H1 (cell line): ENCODE measurements around the gene MACROD2.

Experiments used
- BACH1 ChIP-seq: IDR thresholded peaks from 2 replicates; pipeline ENCODE4 v1.6.1; 2012; ENCODE audit warnings: low read length, improper control_type of control experiment
- CREB1 ChIP-seq: IDR thresholded peaks from 2 replicates; pipeline ENCODE4 v1.6.1; 2012; ENCODE audit warnings: inconsistent platforms
- EZH2 ChIP-seq: fragments of 200-600 bp; sonication (generic); IDR thresholded peaks from 2 replicates; pipeline ENCODE4 v1.7.1; 2012; ENCODE audit warnings: low read depth, mild to moderate bottlenecking, moderate library complexity, low read length, inconsistent platforms; ENCODE audit not compliant: severe bottlenecking
- FOSL1 ChIP-seq: IDR thresholded peaks from 2 replicates; pipeline ENCODE4 v1.6.1; 2011; ENCODE audit warnings: mild to moderate bottlenecking, low read depth, low read length, moderate library complexity; ENCODE audit not compliant: insufficient read depth
- GABPA ChIP-seq: IDR thresholded peaks from 2 replicates; pipeline ENCODE4 v1.6.1; 2011; ENCODE audit warnings: mild to moderate bottlenecking, low read length, moderate library complexity, borderline replicate concordance; ENCODE audit not compliant: insufficient read depth
- JUND ChIP-seq: IDR thresholded peaks from 2 replicates; pipeline ENCODE4 v1.6.1; 2011; ENCODE audit warnings: mild to moderate bottlenecking, improper control_type of control experiment, low read length
- KDM5A ChIP-seq: fragments of 200-600 bp; IDR thresholded peaks from 2 replicates; pipeline ENCODE4 v1.7.1; 2012; ENCODE audit warnings: mild to moderate bottlenecking, low read length, inconsistent platforms, mixed read lengths
- POLR2A ChIP-seq, 2 experiments: IDR thresholded peaks; 1 replicate in 1 of 2; 2 replicates in 1 of 2; pipeline ENCODE4 v1.6.1; 2011; ENCODE audit warnings: low read depth in 2 of 2, low read length in 2 of 2, mild to moderate bottlenecking in 2 of 2; ENCODE audit errors: control extremely low read depth in 1 of 2
- SIX5 ChIP-seq: IDR thresholded peaks from 2 replicates; pipeline ENCODE4 v1.6.1; 2011; ENCODE audit warnings: mild to moderate bottlenecking, low read depth, low read length
- SUZ12 ChIP-seq: fragments of 200-600 bp; sonication (generic); IDR thresholded peaks from 2 replicates; pipeline ENCODE4 v1.6.1; 2012; ENCODE audit warnings: mild to moderate bottlenecking, inconsistent platforms, low read length, moderate library complexity, mixed read lengths
- TAF1 ChIP-seq: IDR thresholded peaks from 2 replicates; pipeline ENCODE4 v1.6.1; 2011; ENCODE audit warnings: mild to moderate bottlenecking, low read depth, low read length
- YY1 ChIP-seq: IDR thresholded peaks from 2 replicates; pipeline ENCODE4 v1.6.1; 2011; ENCODE audit warnings: low read depth, mild to moderate bottlenecking, low read length
- TF ChIP-seq, protein P1 (sequence below), 3 experiments: IDR thresholded peaks; 1 replicate in 2 of 3; 2 replicates in 1 of 3; pipeline versions ENCODE4 v1.5.1 to v1.6.1; 2011; ENCODE audit warnings: low read length in 3 of 3, mild to moderate bottlenecking in 3 of 3, inconsistent platforms in 2 of 3, low read depth in 1 of 3, moderate library complexity in 1 of 3; ENCODE audit not compliant: insufficient read depth in 1 of 3; ENCODE audit errors: control extremely low read depth in 1 of 3

DNA sequence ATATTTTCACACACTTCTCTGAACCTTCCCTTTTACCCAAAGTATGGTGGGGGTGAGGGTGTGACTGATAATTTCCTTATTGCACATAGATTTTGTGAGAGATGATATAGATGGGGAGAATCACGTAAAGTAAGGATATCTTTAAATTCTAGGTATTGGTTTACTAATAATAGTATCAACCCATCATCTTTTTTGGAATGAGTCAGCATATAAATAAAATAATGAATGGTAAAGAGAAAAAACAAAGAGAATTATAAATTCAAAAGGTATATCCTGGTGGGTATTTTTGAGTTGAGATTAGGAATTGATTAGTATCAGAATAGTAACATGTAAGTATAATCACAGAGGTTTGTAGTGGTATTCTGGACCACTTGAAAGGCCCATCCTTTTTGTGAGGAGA, 56.1 kb downstream of the MACROD2 start:
- TF ChIP-seq, protein P1, sequence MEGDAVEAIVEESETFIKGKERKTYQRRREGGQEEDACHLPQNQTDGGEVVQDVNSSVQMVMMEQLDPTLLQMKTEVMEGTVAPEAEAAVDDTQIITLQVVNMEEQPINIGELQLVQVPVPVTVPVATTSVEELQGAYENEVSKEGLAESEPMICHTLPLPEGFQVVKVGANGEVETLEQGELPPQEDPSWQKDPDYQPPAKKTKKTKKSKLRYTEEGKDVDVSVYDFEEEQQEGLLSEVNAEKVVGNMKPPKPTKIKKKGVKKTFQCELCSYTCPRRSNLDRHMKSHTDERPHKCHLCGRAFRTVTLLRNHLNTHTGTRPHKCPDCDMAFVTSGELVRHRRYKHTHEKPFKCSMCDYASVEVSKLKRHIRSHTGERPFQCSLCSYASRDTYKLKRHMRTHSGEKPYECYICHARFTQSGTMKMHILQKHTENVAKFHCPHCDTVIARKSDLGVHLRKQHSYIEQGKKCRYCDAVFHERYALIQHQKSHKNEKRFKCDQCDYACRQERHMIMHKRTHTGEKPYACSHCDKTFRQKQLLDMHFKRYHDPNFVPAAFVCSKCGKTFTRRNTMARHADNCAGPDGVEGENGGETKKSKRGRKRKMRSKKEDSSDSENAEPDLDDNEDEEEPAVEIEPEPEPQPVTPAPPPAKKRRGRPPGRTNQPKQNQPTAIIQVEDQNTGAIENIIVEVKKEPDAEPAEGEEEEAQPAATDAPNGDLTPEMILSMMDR (IDR thresholded peaks at IDR 0.05; ENCODE audit: control extremely low read depth in 1 of 3, insufficient read depth in 1 of 3, low read depth in 1 of 3, low read length in 3 of 3) = no peak
- TF ChIP-seq EZH2 = no peak
- TF ChIP-seq POLR2A (IDR thresholded peaks at IDR 0.05; ENCODE audit: control extremely low read depth in 1 of 2, low read depth in 2 of 2, low read length in 2 of 2) = no peak
- no peak for TF ChIP-seq SIX5
- TF ChIP-seq CREB1 = no peak
- TF ChIP-seq TAF1 = no peak
- no peak for TF ChIP-seq YY1
- no peak for TF ChIP-seq BACH1
- TF ChIP-seq SUZ12 = no peak
- TF ChIP-seq JUND = no peak
- no peak for TF ChIP-seq GABPA
- no peak for TF ChIP-seq KDM5A
- no peak for TF ChIP-seq FOSL1
